Endodermal cell (in vitro differentiated cells): ENCODE results near the gene RMC1. TPM values are rescaled to one million over a fixed set of nuclear protein-coding genes. Genes with fewer than 3 reads are reported as not detected.

Experiments
- DNase-seq: peaks from one replicate; pipeline ENCODE4 v3.0.0-alpha.2; 2017
- H3K27ac ChIP-seq: 2 replicates; pipeline ENCODE4 v1.5.1; 2013; ENCODE audit warnings: mild to moderate bottlenecking, low read depth, low read length, moderate library complexity
- H3K27me3 ChIP-seq: 2 replicates; pipeline ENCODE4 v1.6.1; 2013; ENCODE audit warnings: mild to moderate bottlenecking, low read length, moderate library complexity; ENCODE audit not compliant: insufficient read depth, control insufficient read depth, poor library complexity, severe bottlenecking
- H3K36me3 ChIP-seq: 2 replicates; pipeline ENCODE4 v1.7.0; 2013; ENCODE audit warnings: mild to moderate bottlenecking, low read length, moderate library complexity; ENCODE audit not compliant: control insufficient read depth, insufficient read depth
- H3K4me1 ChIP-seq: one replicate; pipeline ENCODE4 v1.7.0; 2013; ENCODE audit warnings: low read length; ENCODE audit not compliant: control insufficient read depth, insufficient read depth
- H3K4me3 ChIP-seq: 2 replicates; pipeline ENCODE4 v1.5.1; 2013; ENCODE audit warnings: mild to moderate bottlenecking, low read length, moderate library complexity
- H3K9ac ChIP-seq: 2 replicates; pipeline ENCODE4 v1.6.1; 2013; ENCODE audit warnings: mild to moderate bottlenecking, low read length, moderate library complexity; ENCODE audit not compliant: poor library complexity, severe bottlenecking; ENCODE audit errors: extremely low read depth
- H3K9me3 ChIP-seq: 2 replicates; pipeline ENCODE4 v1.6.1; 2013; ENCODE audit warnings: mild to moderate bottlenecking, low read length, moderate library complexity; ENCODE audit not compliant: control insufficient read depth
- H3K27ac Mint-ChIP-seq: 2 replicates; pipeline ENCODE4 v1.8.0; 2020; ENCODE audit warnings: mixed read lengths
- H3K27me3 Mint-ChIP-seq: 2 replicates; pipeline ENCODE4 v1.8.0; 2021; ENCODE audit warnings: mild to moderate bottlenecking, mixed read lengths; ENCODE audit not compliant: insufficient read depth
- H3K36me3 Mint-ChIP-seq: 2 replicates; pipeline ENCODE4 v1.8.0; 2020; ENCODE audit warnings: low read depth, mixed read lengths
- H3K4me1 Mint-ChIP-seq: 2 replicates; pipeline ENCODE4 v1.8.0; 2020; ENCODE audit warnings: mixed read lengths
- H3K4me3 Mint-ChIP-seq: 2 replicates; pipeline ENCODE4 v1.8.0; 2020; ENCODE audit warnings: mild to moderate bottlenecking, moderate library complexity, mixed read lengths
- H3K9me3 Mint-ChIP-seq: 2 replicates; pipeline ENCODE4 v1.8.0; 2020; ENCODE audit warnings: mild to moderate bottlenecking, mixed read lengths
- CTCF ChIP-seq: fragments of 200-600 bp; sonication (generic); conservative IDR thresholded peaks from 2 replicates; pipeline ENCODE4 v1.5.0; 2021; ENCODE audit warnings: antibody characterized with exemption, mild to moderate bottlenecking
- WGBS, 2 experiments: methylation state at CpG; one replicate each; pipeline versions ENCODE4 v1.1.5 to v1.1.7; 2013; ENCODE audit warnings: missing lambda C conversion rate in 2 of 2, mixed read lengths in 1 of 2; ENCODE audit not compliant: insufficient coverage in 1 of 2, insufficient read length in 1 of 2; 5-methylcytosine and 5-hydroxymethylcytosine counted together
- long read RNA-seq, 4 experiments: library from polyadenylated mRNA in 2 of 4; library from RNA in 1 of 4; library from capped mRNA in 1 of 4; stranded (forward) in 3 of 4; unstranded in 1 of 4; transcript quantifications; one replicate each; pipeline ENCODE4 v2.0.0, GENCODE V29; 2020 to 2021; ENCODE audit warnings: inconsistent platforms in 1 of 4
- polyA plus RNA-seq, 2 experiments: library from polyadenylated mRNA; stranded (reverse); fragments of 50-300 nt; gene quantifications; one replicate each; pipeline ENCODE4 v1.2.3, GENCODE V29; 2013
- total RNA-seq, 2 donors: library from RNA; stranded (reverse); fragmentation: NEBNext Ultra II Directional in 1 of 2; extraction: Animal tissue kit (Norgen Biotek cat#: 25700) in 1 of 2; gene quantifications; 2 replicates in 1 of 2; 3 replicates in 1 of 2; pipeline ENCODE4 v1.2.1, GENCODE V29; 2021

RMC1 gene
- 10 to 100 TPM; 18.3 to 19.1 TPM for total RNA-seq
- polyA plus RNA-seq (2013, experiment 1 of 2), result 21.9 TPM
- polyA plus RNA-seq (2013, experiment 2 of 2), result 21.4 TPM
- long read RNA-seq, experiment 1, partial matches to known transcripts, result 3 of 5 reads
- long read RNA-seq, experiment 1, other reads (novel, unspliced or antisense), result 1 of 5 reads
- long read RNA-seq, experiment 2, transcript RMC1-201 (20 exons, 2,162 nt), result major isoform, 14 of 22 reads
- long read RNA-seq, experiment 2, partial matches to known transcripts, result 0 of 22 reads
- long read RNA-seq, experiment 2, other reads (novel, unspliced or antisense), result 8 of 22 reads
- long read RNA-seq, experiment 3, transcript RMC1-201 (20 exons, 2,162 nt), result major isoform, 52 of 62 reads
- long read RNA-seq, experiment 3, partial matches to known transcripts, result 2 of 62 reads
- long read RNA-seq, experiment 3, other reads (novel, unspliced or antisense), result 8 of 62 reads
- long read RNA-seq, experiment 4, partial matches to known transcripts, result 9 of 9 reads
- long read RNA-seq, experiment 4, other reads (novel, unspliced or antisense), result 0 of 9 reads

DNA sequence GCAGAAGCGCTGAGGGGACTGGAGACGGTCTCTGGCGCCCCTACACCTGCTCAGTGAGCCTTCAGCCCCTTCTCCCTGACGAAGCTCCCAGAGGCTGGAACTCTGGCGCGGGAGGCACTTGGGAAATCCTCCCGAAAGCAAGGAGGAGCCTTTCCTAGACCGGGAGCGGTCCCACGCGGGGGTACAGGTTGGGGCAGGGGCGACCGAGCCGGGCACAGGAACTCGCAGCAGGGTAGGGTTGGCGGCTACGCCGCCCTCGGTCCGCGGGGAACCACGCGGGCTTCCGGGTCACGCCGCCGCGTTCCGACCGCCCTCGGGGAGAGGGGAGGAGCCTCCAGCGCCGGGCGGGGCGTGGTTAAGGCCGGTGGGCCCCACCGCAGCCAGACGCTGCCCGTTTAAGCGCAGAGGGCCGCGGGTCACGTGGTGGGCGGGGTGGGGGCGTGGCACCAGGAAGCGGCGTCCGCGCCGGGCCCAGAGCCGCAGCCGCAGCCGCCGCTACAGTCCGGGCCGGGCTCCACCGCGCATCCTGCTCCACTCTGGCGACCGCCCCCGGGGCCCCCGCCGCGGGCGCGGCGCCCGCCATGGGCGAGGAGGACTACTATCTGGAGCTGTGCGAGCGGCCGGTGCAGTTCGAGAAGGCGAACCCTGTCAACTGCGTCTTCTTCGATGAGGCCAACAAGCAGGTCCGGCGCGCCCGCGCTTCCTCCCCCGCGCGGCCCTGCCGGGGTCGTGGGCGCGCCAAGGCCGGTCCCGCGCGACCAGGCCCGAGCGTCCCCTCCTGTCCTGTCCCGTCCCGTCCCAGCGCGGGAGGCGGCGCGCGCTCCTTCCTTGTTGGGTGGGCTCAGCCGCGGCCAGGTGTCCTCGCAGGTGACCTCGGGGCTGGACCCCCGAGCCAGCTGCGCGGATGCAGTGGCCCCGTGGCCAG is at the start of gene RMC1:
Gene RMC1, plus strand, starts transcription at position 474 of the 925 bp plus-strand sequence. Its CDS starts 108 bp downstream, at position 582.
- peak; percentile 54 for TF ChIP-seq CTCF
- Mint-ChIP-seq H3K4me1 (peaks cover 21% of the 10 kb centered on the region), H3K9me3 (no peaks in the 10 kb centered on the region), H3K27me3 (peaks cover 30% of the 10 kb centered on the region), H3K4me3 (peak within 1 kb of the TSS; percentile 76), H3K36me3 (peaks cover 10% of the 10 kb centered on the region), H3K27ac (peak within 1 kb of the TSS; percentile 75)
- H3K27ac ChIP-seq, result peak within 1 kb of the TSS; percentile 82
- 0% methylated on average over 31 to 110 of the region's 110 CpGs for WGBS, 2 experiments
- no peaks in the 10 kb centered on the region for H3K9me3 ChIP-seq
- H3K36me3 ChIP-seq, result no peaks in the 10 kb centered on the region
- no peaks in the 10 kb centered on the region for H3K4me1 ChIP-seq
- DNase-seq, result peak; percentile 97
- peaks cover 16% of the 10 kb centered on the region for H3K27me3 ChIP-seq
- peak within 1 kb of the TSS; percentile 71 for H3K9ac ChIP-seq
- H3K4me3 ChIP-seq, result peak within 1 kb of the TSS; percentile 82

GRCh38 chr18:23453680-23454058 is 49.6 kb upstream of the RMC1 start:
- Histone ChIP-seq H3K4me3 (peak overlapping the region; percentile 94), H3K9me3 (no peaks in the 10 kb centered on the region), H3K27ac (peak overlapping the region; percentile 58), H3K36me3 (peaks cover 21% of the 10 kb centered on the region), H3K9ac (peak overlapping the region; percentile 82), H3K4me1 (no peaks in the 10 kb centered on the region), H3K27me3 (no peaks in the 10 kb centered on the region)
- H3K27ac Mint-ChIP-seq, result peak overlapping the region; percentile 94
- peaks cover 13% of the 10 kb centered on the region for H3K4me1 Mint-ChIP-seq
- WGBS, 2 experiments, result 8 to 11% methylated on average over 8 to 11 of the region's 11 CpGs
- no peak for TF ChIP-seq CTCF
- no peaks in the 10 kb centered on the region for H3K27me3 Mint-ChIP-seq
- H3K36me3 Mint-ChIP-seq, result peaks cover 9% of the 10 kb centered on the region
- no peak for DNase-seq
- H3K4me3 Mint-ChIP-seq, result peak overlapping the region; percentile 99
- no peaks in the 10 kb centered on the region for H3K9me3 Mint-ChIP-seq

DNA sequence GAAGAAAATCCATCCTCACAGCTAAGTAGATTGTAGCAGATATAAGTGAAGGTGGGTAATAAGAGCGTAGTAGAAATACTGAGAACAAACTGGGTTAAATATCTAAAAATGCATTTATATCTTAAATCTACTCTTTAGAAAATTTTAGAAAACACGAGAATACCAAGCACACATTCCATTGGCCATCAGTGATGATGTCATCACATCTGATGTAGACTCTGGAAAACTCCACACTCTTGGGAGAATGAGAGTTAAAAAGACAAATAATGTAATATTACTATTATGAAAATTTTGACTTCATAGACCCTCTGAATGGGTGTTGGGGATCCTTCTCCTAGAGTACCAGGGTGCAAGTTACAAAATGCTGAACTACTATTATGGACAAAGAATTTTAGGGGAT is 46.5 kb upstream of the RMC1 start:
- Mint-ChIP-seq H3K9me3 (no peaks in the 10 kb centered on the region), H3K27me3 (no peaks in the 10 kb centered on the region), H3K4me3 (no peak overlapping the region), H3K36me3 (peaks cover 9% of the 10 kb centered on the region), H3K4me1 (peaks cover 23% of the 10 kb centered on the region), H3K27ac (no peak overlapping the region)
- Histone ChIP-seq H3K4me3 (no peak overlapping the region), H3K27me3 (no peaks in the 10 kb centered on the region), H3K27ac (no peak overlapping the region), H3K36me3 (peaks cover 27% of the 10 kb centered on the region), H3K9ac (no peak overlapping the region), H3K4me1 (no peaks in the 10 kb centered on the region), H3K9me3 (no peaks in the 10 kb centered on the region)
- TF ChIP-seq CTCF, result no peak
- WGBS, 2 experiments, result 91% methylated on average over 1 of the region's 2 CpGs; no CpG with 5 or more reads in 1 of the 2 experiments
- no peak for DNase-seq
